GM21737 (cell line): Measurements from ENCODE around the gene SPATA24.
"Not testable (repeated sequence)": the region's sequence is repeated elsewhere in the genome, so short reads cannot be mapped to it uniquely, and the experiment has no call there.

Experiments used
- ATAC-seq: cut with Tn5 transposase; IDR thresholded peaks from one replicate; pipeline ENCODE4 v1.9.1; 2021; ENCODE audit warnings: mild to moderate bottlenecking, moderate library complexity; ENCODE audit not compliant: unreplicated experiment

SPATA24 gene, protein sequence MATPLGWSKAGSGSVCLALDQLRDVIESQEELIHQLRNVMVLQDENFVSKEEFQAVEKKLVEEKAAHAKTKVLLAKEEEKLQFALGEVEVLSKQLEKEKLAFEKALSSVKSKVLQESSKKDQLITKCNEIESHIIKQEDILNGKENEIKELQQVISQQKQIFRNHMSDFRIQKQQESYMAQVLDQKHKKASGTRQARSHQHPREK

DNA sequence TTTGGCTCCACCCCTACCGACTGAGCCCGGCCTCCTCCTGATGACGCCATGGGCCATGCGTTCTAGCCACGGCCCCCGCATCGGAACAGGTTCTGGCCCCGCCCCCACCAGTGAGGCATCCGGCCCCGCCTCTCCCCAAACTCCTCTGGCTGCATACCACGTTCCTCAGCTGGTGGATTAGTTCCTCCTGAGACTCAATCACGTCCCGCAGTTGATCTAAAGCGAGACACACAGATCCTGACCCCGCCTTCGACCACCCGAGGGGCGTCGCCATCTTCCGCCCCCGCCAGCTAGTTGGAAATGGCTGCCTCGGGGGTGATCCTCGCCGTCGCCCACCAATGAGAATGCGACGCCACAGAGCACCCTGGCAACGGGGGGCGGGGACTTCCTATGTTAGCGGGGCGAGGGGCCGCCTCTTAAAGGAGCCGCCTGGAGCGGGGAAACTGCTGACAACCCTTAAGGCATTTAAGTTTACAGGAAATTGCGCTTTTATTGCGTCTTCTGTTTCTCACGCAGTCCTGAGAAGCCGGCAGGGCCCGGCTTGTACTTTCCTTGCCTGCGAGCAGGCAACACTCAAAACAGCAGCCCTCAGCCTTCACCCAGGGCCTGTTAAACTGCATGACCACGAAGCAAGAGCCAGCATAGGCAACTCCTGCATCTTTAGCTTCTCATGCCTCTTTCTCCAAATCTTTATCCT is at the start of gene SPATA24:
Gene SPATA24, minus strand, starts transcription at position 303 of the 697 bp plus-strand sequence. Its CDS starts 29 bp downstream, at position 274.
- peak; percentile 74 for ATAC-seq

DNA sequence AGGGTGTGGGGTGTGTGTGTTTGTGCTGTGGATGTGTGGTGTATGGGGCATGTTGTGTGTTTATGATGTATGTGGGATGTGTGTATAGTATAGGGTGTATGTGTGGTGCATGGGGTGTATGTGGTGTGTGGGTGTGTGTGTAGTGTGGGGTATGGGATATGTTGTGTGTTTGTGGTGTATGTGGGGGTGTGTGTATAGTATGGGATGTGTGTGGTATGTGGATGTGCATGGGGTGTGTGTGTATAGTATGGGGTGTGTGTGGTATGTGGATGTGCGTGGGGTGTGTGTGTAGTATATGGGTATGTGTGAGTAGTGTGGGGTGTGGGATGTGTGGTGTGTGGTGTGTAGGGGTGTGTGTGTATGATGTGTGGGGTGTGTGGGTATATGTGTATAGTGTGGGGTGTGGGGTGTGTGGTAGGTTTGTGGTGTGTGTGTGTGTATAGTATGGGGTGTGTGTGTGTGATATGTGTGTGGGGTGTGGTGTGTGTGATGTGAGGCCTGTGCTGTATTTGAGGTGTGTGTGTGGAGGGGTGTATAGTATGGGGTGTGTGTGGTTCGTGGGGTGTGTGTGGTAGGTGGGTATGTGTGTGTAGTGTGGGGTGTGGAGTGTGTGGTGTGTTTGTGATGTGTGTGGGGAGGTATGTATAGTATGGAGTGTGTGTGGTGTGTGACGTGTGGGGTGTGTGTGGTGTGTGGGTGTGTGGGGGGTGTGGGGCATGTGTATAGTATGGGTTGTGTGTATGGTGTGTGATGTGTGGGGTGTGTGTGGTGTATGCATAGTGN is 48.2 kb upstream of the SPATA24 start:
- no peak for ATAC-seq

DNA sequence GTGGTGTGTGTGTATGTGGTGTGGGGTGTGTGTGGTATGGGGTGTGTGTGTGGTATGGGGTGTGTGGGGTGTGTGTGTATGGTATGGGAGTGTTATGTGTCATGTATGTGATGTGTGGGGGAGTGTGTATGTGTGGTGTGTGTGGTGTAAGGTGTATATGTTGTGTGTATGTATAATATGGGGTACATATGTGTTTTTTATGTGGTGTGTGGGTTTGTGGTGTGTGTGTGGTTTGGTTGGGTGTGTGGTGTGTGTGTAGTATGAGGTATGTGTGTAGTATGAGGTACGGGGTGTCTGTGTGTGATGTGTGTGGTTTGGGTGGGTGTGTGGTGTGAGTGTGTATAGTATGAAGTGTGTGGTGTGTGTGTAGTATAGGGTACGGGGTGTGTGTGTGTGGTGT is 47.3 kb upstream of the SPATA24 start:
- no peak for ATAC-seq

DNA sequence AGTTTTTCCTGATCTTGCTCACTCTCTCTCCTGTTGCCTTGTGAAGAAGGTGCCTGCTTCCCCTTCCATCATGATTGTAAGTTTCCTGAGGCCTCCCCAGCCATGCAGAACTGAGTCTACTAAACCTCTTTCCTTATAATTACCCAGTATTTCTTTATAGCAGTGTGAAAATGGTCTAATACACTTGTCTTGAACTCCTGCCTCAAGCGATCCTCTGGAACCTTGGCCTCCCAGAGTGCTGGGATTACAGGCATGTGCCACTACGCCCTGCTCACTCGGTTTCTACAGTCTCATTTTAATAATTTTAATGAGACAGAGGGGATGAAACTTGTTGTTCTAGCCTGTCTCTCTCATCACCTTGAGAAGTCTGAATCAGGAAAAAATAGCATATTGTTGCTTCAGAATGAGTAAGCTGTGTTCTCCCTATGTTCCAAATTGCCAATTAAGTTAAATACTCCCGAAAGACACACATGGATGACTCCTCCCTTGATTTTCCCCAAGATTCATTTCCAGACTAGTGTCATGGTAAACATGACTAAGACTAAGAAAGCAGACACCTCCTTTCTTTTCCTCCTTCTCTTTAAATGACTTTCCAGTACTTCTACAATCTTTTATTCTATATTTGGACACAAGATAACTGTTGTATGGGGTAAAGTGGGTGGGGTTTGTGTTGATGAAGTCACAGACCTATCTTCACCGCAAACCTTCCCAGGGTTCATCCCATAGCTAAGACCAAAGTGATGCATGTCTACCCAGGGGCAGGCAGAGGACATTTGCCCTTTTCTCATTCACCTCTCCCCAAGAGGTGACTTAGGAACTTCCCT is 43.3 kb upstream of the SPATA24 start:
- ATAC-seq = no peak

DNA sequence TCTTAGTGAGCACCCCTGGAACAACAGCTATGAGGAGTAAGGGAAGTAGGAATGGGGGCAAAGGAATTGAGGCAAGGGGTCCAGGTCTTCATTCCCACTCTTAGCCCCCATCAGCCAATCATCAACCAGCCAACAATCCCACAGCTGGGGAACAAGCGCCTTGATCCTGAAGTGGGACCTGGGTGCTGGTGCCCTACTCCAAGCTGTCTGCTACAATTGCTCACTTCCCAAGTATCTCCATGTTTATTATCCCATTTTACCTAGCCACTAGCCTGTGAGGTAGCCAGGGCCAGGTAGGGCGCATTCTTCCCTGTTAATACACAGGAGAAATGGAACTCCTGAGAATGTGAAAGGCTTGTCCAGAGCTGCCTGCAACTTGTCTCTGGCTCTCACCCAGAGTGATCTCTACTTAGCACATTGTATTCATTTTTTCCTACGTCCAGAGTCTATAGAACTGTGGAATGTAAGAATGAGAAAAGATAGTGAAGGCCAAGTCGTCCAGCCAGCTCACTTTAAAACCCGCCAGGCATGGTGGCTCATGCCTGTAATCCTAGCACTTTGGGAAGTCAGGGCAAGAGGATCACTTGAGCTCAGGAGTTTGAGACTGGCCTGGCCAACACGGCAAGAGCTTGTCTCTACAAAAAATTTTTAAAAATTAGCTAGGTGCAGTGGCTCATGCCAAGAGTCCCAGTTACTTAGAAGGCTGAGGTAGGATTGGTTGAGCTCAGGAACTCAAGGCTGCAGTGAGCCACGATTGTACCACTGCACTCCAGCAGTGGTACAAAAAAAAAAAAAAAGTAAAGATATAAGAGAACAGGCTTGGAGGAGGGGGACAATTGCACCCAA is 41.7 kb upstream of the SPATA24 start:
- no peak for ATAC-seq

DNA sequence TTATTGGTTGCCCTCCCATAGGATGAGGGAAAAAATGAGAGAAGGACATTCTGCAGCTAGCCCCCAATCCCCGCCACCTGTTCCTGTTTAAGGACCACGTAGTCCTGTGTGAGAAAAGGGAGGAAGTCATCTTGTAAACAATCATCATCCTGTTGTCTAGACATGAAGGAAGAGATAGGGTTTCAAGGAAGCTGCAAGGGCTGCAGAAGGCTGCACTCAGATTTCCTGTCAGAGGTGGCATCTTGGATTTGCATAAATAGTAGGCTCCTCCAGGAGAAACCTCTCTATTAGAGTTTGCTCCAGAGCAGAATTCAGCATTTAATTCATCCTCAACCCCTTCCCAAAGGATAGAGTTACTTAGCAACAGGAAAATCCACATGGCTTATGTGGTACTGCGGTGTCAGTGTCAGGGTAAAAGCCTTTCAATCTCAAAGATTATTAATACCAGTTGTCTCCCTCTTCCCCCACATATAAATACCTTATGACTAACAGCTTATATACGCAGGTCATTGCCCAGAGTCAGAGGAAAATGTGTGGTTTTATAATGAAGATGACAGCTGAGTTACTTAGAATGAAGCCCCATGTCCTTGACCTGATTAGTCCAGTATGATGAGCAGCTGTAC is 40.1 kb upstream of the SPATA24 start:
- no peak for ATAC-seq

DNA sequence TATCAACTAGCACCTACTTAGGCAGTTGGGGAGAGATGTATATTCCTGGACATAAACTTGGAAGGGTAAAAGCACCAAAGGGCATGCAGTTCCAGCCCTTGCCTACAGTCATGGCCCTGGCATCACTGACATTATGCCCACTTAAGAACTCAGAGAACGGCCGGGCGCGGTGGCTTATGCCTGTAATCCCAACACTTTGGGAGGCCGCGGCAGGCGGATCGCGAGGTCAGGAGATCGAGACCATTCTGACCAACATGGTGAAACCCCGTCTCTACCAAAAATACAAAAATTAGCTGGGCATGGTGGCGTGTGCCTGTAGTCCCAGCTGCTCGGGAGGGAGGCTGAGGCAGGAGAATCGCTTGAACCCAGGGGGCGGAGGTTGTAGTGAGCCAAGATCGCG is 36.5 kb upstream of the SPATA24 start:
- not testable (repeated sequence) for ATAC-seq

DNA sequence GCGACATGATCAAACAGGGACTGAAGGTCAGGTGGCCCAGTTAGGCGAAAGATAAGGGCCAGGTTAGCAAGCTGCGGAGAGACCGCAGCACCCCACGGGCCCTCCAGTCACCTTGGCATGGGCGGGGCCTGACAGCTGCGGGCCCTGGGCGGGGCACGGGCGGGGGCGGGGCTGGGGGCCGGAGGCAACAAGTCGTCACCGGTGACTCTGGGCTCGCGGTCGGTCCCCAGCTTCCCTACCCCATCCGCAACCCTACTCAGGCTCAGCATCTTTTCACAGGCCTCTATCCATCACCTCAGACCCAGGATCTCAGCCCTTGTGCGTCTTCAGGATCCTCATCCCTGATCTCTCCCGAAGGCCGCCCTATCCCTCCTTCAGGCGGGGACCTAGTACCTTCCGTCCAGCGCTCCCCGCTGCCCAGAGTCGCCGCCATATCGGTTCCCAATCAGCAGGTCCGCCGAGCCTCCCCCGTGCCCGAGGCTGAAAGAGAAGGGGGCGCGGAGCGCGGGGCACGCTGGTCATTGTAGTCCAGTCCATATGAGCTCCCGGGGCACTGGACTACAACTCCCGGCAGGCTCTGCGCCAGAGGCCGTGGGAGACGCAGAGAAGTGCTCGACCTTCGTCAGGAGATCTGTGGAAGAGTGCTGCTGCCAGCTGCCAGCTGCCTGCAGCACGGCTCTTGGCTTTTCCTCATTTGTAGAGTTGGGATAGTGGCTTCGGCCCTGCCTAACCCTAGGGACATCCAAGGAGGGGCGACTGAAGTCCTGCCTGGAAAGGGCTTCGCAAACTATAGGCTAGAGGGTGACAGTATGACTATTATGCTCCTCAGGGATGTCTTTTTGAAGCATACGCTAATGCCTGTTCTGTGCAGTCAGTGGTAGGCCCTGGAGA is 35.4 kb upstream of the SPATA24 start, which contains the start of gene DNAJC18:
Gene DNAJC18, minus strand, starts transcription at position 513 of the 891 bp plus-strand sequence. Its CDS starts 80 bp downstream, at position 433.
- ATAC-seq = peak; percentile 77

DNA sequence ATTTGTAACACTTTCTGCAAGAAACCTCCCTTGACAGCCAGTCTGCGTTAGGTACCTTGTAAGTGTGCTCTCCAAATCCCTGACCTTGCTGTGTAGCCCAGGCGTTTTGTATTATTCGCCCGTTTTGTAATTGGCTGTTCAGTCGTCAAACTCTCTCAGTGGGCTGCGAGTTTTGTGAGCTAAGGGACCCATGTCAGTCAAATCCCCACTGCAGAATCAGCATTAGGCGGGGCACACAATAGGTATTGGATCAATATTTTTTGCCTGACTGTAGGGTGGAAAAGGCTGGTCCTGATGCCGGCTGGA is 34.8 kb upstream of the SPATA24 start:
- no peak for ATAC-seq

DNA sequence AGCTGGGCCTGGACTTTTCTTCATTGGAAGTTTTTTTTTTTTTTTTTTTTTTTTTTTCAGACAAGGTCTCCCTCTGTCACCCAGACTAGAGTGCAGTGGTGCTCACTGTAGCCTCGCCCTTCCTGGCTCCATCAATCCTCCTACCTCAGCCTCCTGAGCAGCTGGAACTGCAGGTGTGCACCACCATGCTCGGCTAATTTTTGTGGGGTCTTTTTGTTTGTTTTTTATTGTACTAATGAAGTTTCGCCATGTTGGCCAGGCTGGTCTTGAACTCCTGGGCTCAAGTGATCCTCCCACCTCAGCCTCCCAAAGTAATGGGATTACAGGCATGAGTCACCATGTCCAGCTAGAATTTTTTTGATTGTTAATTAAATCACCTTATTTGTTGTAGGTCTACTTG is 31.8 kb upstream of the SPATA24 start:
- ATAC-seq = no peak

DNA sequence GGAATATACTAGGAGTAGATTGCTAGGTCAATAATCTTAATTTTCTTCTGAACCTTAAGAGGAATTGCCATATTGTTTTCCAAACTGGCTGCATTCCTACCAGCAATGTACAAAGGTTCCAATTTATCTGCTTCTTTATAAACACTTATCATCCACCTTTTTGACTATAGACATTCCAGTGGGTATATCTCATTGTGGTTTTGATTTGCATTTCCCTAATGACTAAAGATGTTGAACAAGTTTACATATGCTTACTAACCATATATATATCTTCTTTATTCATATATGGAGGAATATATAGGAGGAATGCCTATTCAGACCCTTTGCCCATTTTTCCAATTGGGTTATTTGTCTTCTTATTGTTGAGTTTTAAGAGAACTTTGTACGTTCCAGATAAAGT is 27.8 kb upstream of the SPATA24 start:
- no peak for ATAC-seq

DNA sequence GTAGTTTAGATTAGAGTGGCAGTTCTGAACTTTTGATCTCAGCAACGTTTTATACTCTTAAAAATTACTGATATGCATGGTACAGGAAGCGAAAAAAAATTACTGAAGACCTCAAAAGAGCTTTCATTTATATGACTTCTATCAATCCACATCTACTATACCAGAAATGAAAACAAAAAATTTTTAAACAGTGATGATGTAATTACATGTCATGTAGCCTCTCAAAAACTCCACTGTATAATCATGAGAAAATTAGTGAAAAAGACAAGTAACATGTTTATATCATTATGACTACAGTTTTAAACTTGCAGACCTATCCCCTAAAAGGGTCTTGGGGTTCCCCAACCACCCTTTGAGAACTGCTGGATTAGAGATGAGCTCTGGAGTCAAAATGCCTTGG is 26.1 kb upstream of the SPATA24 start:
- ATAC-seq = no peak

DNA sequence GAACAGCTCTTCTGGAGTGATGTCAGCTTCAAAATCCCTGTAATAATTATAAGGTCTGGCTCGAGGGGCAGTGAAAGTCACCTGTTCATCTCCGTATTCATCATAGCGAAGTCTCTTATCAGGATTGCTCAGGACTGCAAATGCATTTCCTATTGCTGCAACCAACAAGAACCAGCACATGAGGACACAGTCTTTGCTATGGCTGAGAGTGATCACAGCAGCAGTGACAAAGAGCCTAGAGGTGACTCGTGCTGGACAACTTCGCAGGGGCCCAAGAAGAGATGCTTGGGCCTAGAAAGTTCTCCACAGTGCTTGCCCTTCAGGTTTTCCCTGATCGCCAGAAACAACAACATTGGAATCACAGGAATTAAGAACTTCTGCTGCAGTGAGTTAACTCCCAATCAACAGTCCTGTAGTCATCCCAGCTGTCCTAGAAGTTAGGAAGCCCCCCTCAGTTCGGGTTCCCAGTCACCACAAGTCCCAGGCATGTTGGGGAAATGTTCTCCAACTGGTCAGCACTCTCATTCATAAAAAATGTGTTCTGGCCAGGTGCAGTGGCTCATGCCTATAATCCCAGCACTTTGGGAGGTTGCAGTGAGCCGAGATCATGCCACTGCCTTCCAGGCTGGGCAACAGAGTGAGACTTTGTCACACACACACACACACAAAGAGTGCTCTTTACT is 22.5 kb upstream of the SPATA24 start:
- ATAC-seq = no peak

DNA sequence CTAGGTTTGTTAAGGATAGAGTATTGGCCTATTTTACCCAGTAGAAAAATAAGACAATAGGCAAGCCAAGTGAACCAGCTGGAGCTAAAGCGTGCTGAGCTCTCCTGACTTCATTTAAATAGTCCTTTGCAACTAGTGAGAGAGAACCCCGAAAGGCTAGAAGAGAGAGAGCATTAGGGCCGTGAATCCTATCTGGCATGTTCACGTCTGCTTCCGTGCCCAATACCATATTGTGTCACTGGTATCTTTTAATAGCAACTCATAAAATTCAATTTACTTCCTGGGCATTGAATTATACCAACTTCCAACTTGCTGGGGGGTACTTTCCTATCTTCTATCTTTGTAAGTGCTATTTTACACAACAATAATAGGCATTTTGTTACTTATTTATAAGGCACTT is 21.6 kb upstream of the SPATA24 start:
- no peak for ATAC-seq

DNA sequence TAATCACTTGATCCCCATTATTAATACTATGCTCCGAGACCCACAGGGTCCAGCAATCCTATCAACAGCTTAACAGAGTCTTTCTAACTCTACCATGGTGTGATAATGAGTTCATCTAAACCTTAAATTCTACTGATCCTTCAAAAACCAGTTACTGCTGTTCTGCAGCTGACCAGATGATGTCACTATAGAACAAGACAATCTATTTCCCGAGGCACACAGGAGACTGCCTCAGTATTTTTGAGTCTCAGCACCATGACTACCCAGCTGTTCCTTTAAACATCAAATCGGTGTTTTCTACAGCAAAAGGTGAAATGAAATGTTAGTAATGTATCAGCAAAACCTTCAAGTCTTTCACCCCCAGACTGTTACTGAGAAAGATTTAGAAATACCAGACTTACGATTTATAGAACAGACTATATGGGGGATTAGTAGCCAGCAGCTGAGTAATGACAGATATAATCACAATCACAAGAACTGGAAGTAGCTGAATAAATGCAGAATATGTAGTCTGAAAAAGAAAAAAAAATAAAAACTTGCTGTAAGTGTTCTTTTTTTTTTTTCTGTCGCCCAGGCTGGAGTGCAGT is 18.5 kb upstream of the SPATA24 start:
- no peak for ATAC-seq

DNA sequence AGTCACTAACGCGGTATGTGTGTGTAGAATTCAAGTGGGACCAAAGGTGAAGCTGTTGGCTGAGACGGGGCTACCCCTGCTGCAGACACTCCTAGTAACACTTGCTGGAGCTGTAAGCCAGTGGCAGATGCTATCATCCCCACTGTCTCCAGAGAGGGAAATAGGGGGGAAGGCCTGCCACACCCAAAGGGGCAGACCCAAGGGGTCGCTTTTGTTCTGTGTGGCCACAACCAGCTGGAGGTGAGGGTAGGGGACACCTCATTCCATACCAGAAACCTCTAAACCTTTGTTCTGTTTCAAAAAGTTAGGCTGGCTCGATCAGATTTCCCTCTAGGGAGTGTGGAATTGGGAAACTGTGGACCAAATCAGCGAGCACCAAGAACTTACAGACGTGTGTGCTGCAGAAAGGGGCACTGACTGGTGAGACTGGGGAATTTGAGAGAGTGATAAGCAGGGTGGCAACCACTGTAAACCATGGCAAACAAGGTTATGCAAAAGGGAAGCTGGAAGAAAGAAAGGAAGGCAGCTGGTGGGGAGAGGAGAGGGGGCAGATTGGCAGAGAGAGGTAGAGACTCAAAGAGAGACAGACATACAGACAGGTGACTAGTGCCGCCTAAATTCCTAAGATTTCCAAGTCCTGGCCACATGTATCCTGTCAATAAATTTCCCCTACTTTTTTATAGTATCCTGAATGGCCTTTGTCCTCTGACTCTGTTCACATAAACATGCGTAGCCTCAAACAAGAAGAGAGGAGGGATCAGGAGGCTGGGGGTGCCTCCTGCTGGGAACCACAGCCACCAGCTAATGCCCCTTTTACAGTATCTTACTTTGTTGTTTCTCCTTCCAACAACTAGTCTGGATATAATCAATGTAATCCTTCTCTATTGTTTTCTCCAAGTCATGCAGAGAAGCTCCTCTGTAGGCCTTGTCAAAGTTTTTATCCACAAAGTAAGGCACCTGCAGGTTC is 15.6 kb upstream of the SPATA24 start:
- no peak for ATAC-seq

DNA sequence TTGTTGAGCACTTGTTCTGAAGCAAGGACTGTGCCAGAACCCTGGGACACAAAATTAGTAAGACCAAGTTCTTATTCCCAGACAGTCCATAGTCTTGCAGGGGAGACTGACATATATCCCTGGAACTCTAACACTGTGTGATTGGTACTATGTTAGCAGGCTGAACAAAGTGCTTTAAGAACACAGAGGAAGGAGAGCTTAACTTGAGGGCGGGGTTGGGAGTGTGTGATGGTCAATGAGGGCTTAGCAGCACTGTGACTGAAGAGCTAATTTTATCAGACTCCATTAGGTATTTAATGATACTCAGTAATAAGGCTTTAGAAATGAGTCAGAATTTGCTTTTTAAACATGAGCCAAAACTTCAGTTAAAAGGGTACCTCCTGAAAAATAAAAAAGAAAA is 14.9 kb upstream of the SPATA24 start:
- no peak for ATAC-seq
